Lung (tissue), 12 donors: ENCODE results near the gene DSG2. TPM values are rescaled to one million over a fixed set of nuclear protein-coding genes. Genes with fewer than 3 reads are reported as not detected.

Source experiments
- ATAC-seq: fragments of 200-7000 bp; cut with Tn5 transposase; one replicate; pipeline ENCODE4 v1.9.1; 2020; ENCODE audit warnings: moderate number of reproducible peaks; ENCODE audit not compliant: insufficient read depth, low FRiP score
- DNase-seq, 3 donors: peaks; one replicate each; pipeline ENCODE4 v3.0.0-alpha.2; 2013 to 2017
- H3K27ac ChIP-seq, 2 donors: one replicate each; pipeline ENCODE4 v1.5.1; 2013; ENCODE audit warnings: mild to moderate bottlenecking in 2 of 2, moderate library complexity in 2 of 2, control low read depth in 1 of 2, inconsistent platforms in 1 of 2, low read depth in 1 of 2, low read length in 1 of 2
- H3K27me3 ChIP-seq, 3 donors: one replicate each; pipeline ENCODE4 v1.5.1; 2013; ENCODE audit warnings: low read length in 2 of 3; ENCODE audit not compliant: control insufficient read depth in 3 of 3, insufficient read depth in 3 of 3
- H3K36me3 ChIP-seq, 4 donors: one replicate each; pipeline ENCODE4 v1.5.1; 2013; ENCODE audit warnings: low read length in 4 of 4, mild to moderate bottlenecking in 1 of 4, moderate library complexity in 1 of 4; ENCODE audit not compliant: control insufficient read depth in 4 of 4, insufficient read depth in 4 of 4
- H3K4me1 ChIP-seq, 5 donors: one replicate each; pipeline ENCODE4 v1.5.1; 2013; ENCODE audit warnings: low read length in 5 of 5, mild to moderate bottlenecking in 2 of 5, moderate library complexity in 1 of 5; ENCODE audit not compliant: control insufficient read depth in 5 of 5, insufficient read depth in 5 of 5
- H3K4me3 ChIP-seq: one replicate; pipeline ENCODE4 v1.5.1; 2013; ENCODE audit warnings: mild to moderate bottlenecking, control low read depth, moderate library complexity
- H3K9ac ChIP-seq, 2 donors: one replicate each; pipeline ENCODE4 v1.5.1; 2013; ENCODE audit warnings: low read length in 2 of 2, control low read depth in 1 of 2; ENCODE audit not compliant: insufficient read depth in 1 of 2
- H3K9me3 ChIP-seq, 4 donors: one replicate each; pipeline ENCODE4 v1.5.1; 2013; ENCODE audit warnings: low read length in 3 of 4, mild to moderate bottlenecking in 1 of 4, moderate library complexity in 1 of 4; ENCODE audit not compliant: control insufficient read depth in 4 of 4, insufficient read depth in 3 of 4
- CTCF ChIP-seq: IDR thresholded peaks from 2 replicates; pipeline ENCODE4 v1.5.1; 2012; ENCODE audit warnings: mild to moderate bottlenecking; ENCODE audit errors: control extremely low read depth, extremely low read depth
- WGBS, 2 donors: extraction: QIAGEN DNeasy Blood & Tissue Kit; methylation state at CpG; one replicate each; pipeline ENCODE4 v1.1.7; 2013; 5-methylcytosine and 5-hydroxymethylcytosine counted together
- polyA plus RNA-seq, 2 donors: library from polyadenylated mRNA; stranded (reverse); fragments of 200-250 nt; gene quantifications; one replicate each; pipeline ENCODE4 v1.2.1, GENCODE V29; 2013
- total RNA-seq, 2 donors: library from RNA; depleted of rRNA in 1 of 2; stranded (reverse); fragments of >200 nt in 1 of 2; gene quantifications; one replicate each; pipeline ENCODE4 v1.2.1, GENCODE V29; 2014 to 2021
- donor health status: control.
- donor health status: control.
- donor health status: Bipolar disorder and iron deficiency.
- donor health status: healthy.
- donor health status: DM: yes; HTN: yes; CAD: no.

DSG2 gene
- total and polyA plus RNA-seq, 4 donors: 8.9 to 28.0 (median 21.6) TPM

- Histone ChIP-seq H3K4me1 (no peaks in the 10 kb centered on the region), H3K36me3 (no peaks in the 10 kb centered on the region), H3K4me3 (no peak overlapping the region), H3K9ac (no peak overlapping the region), H3K9me3 (no peaks in the 10 kb centered on the region), H3K27ac (no peak overlapping the region), H3K27me3 (no peaks in the 10 kb centered on the region)
- no peak for TF ChIP-seq CTCF
- WGBS, 2 donors: 81 to 91% methylated on average over 2 of the region's 2 CpGs
- DNase-seq (no peak), ATAC-seq (no peak)
These were observed 14.6 kb upstream of the DSG2 start for GRCh38 chr18:31483396-31483795.

- no peak for ATAC-seq
- H3K4me3 ChIP-seq: no peak overlapping the region
- H3K36me3 ChIP-seq: no peaks in the 10 kb centered on the region
- no peak for TF ChIP-seq CTCF
- no peak overlapping the region for H3K9ac ChIP-seq
- H3K27ac ChIP-seq: no peak overlapping the region
- WGBS, 2 donors: 87 to 90% methylated on average over 1 of the region's 1 CpG
- H3K4me1 ChIP-seq: no peaks in the 10 kb centered on the region
- H3K27me3 ChIP-seq: no peaks in the 10 kb centered on the region
- DNase-seq: no peak
- H3K9me3 ChIP-seq: no peaks in the 10 kb centered on the region
These were observed 13.5 kb upstream of the DSG2 start for GRCh38 chr18:31484461-31484860.

- WGBS, 2 donors: 54 to 83% methylated on average over 2 of the region's 2 CpGs
- H3K9ac ChIP-seq: no peak overlapping the region
- TF ChIP-seq CTCF: no peak
- no peaks in the 10 kb centered on the region for H3K27me3 ChIP-seq
- no peaks in the 10 kb centered on the region for H3K36me3 ChIP-seq
- H3K27ac ChIP-seq: no peak overlapping the region
- ATAC-seq (no peak), DNase-seq (peak in 1 of 3 donors; percentile 11)
- no peak overlapping the region for H3K4me3 ChIP-seq
- H3K9me3 ChIP-seq: no peaks in the 10 kb centered on the region
- no peaks in the 10 kb centered on the region for H3K4me1 ChIP-seq
These were observed 11.8 kb upstream of the DSG2 start for GRCh38 chr18:31486165-31486564.
